PC-3 (cell line): ENCODE measurements around the gene NDUFB6. TPM values are rescaled to one million over a fixed set of nuclear protein-coding genes. Genes with fewer than 3 reads are reported as not detected.

Source experiments
- ATAC-seq: fragments of 200-7000 bp; cut with Tn5 transposase; 2 replicates; pipeline ENCODE4 v1.9.1; 2020; ENCODE audit warnings: mild to moderate bottlenecking, moderate library complexity
- BruUV-seq: library from RNA; stranded (reverse); fragments of 400-500 nt; replicated peaks from 2 replicates; lab custom pipeline; 2021; lab: Mats Ljungman, UMichigan
- CTCF ChIA-PET: fragments of 300-600 bp; sonication (Branson Sonifier 250); formaldehyde crosslinking; loops from one replicate; lab custom pipeline; 2022; ENCODE audit warnings: antibody characterized with exemption; lab: Charles Lee
- POLR2A ChIA-PET: fragments of 300-600 bp; sonication (Branson Sonifier 250); formaldehyde crosslinking; loops from one replicate; lab custom pipeline; 2022; ENCODE audit warnings: antibody characterized with exemption; ENCODE audit not compliant: unreplicated experiment; lab: Charles Lee
- DNase-seq: peaks from one replicate; pipeline ENCODE4 v3.0.0-alpha.2; 2015
- H2AFZ ChIP-seq: fragments of 300-600 bp; sonication (generic); 2 replicates; pipeline ENCODE4 v1.6.0; 2016; ENCODE audit warnings: antibody characterized with exemption, low read length
- H3F3A ChIP-seq: fragments of 300-600 bp; sonication (generic); one replicate; pipeline ENCODE4 v1.6.0; 2017; ENCODE audit warnings: antibody characterized with exemption, low read length, control low read depth, mild to moderate bottlenecking; ENCODE audit not compliant: unreplicated experiment
- H3K27ac ChIP-seq: fragments of 300-600 bp; sonication (generic); 2 replicates; pipeline ENCODE4 v1.5.1; 2016; ENCODE audit warnings: mild to moderate bottlenecking, low read length
- H3K27me3 ChIP-seq: fragments of 300-600 bp; sonication (generic); 2 replicates; pipeline ENCODE4 v1.6.1; 2016; ENCODE audit warnings: low read length, mixed read lengths
- H3K36me3 ChIP-seq: fragments of 300-600 bp; sonication (generic); 2 replicates; pipeline ENCODE4 v1.6.1; 2016; ENCODE audit warnings: low read depth, mixed run types, low read length, mixed read lengths
- H3K4me1 ChIP-seq: fragments of 300-600 bp; sonication (generic); 2 replicates; pipeline ENCODE4 v1.5.1; 2016; ENCODE audit warnings: low read length; ENCODE audit not compliant: insufficient read depth
- H3K4me2 ChIP-seq: fragments of 300-600 bp; sonication (generic); 2 replicates; pipeline ENCODE4 v1.6.0; 2016; ENCODE audit warnings: low read length
- H3K4me3 ChIP-seq: fragments of 300-600 bp; sonication (generic); 2 replicates; pipeline ENCODE4 v1.5.1; 2016; ENCODE audit warnings: mild to moderate bottlenecking, low read length, mixed read lengths
- H3K79me2 ChIP-seq: fragments of 300-600 bp; sonication (generic); 2 replicates; pipeline ENCODE4 v1.6.1; 2017; ENCODE audit warnings: low read length, mixed read lengths
- H3K9ac ChIP-seq: fragments of 300-600 bp; sonication (generic); 2 replicates; pipeline ENCODE4 v1.6.0; 2016; ENCODE audit warnings: mild to moderate bottlenecking, low read length
- H3K9me2 ChIP-seq: fragments of 300-600 bp; sonication (generic); replicated peaks from 2 replicates; pipeline ENCODE4 v1.6.1; 2016; ENCODE audit warnings: mixed run types, low read length, mixed read lengths
- H3K9me3 ChIP-seq: fragments of 300-600 bp; sonication (generic); 2 replicates; pipeline ENCODE4 v1.6.1; 2016; ENCODE audit warnings: low read length, mixed read lengths
- H4K20me1 ChIP-seq: fragments of 300-600 bp; sonication (generic); 2 replicates; pipeline ENCODE4 v1.6.1; 2016; ENCODE audit warnings: low read length, mixed read lengths
- EZH2 ChIP-seq: fragments of 300-600 bp; sonication (generic); IDR thresholded peaks from one replicate; pipeline ENCODE4 v1.6.1; 2017; ENCODE audit warnings: antibody characterized with exemption, mild to moderate bottlenecking, low read length; ENCODE audit not compliant: unreplicated experiment
- EZH2phosphoT487 ChIP-seq: fragments of 300-600 bp; sonication (generic); IDR thresholded peaks from 2 replicates; pipeline ENCODE4 v1.6.1; 2018; ENCODE audit warnings: mild to moderate bottlenecking, antibody characterized with exemption, low read length, borderline replicate concordance
- intact Hi-C: fragments of 100-400 bp; cut with micrococcal nuclease; formaldehyde crosslinking; loops from 2 replicates; pipeline ENCODE4 v1.9.0; 2023
- total RNA-seq: library from RNA; depleted of rRNA; stranded (reverse); fragments of >200 nt; gene quantifications from 2 replicates; pipeline ENCODE4 v1.2.3, GENCODE V29; 2014
- TF ChIP-seq, protein P1 (sequence below): fragments of 300-600 bp; sonication (generic); conservative IDR thresholded peaks from 2 replicates; pipeline ENCODE4 v1.5.1; 2017; ENCODE audit warnings: antibody characterized with exemption, low read depth, mild to moderate bottlenecking, low read length

NDUFB6 gene
- total RNA-seq, 1 experiment from 2014 or later: 86.4 TPM

DNA sequence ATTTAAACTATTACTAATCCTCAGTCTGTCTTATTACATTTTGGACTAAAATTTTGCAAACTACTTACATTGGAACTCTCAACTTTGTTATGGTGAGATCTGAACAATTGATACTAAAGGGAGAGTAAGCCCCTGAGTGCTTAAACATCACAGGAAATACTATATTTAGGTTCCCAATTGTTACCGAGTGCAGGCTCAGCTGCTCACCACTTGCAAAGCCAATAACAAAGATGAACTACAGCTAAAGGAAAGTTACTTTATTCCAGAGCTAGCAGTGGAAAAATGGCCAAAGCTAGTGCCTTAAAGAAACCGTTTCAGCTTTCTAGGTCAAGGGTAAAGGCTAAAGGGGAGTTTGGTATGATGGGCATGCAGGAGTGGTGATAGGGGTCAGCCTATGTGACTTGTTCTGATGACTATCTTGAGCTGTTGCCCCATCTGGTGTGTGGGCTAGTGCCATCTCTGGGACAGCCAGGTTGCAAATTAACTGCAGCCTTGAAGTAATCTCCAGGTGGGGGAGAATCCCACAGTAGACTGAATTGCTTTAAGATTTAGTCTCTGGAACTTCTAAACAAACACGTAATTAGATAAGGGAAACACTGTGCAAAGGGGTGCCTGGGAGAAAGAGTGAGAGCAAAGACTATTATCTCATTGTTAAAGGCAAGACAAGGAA lies 7.8 kb upstream of the NDUFB6 start:
- Histone ChIP-seq H3K4me3 (no peak overlapping the region), H2AFZ (no peak overlapping the region), H3F3A (no peaks in the 10 kb centered on the region), H3K9me2 (no peaks in the 10 kb centered on the region), H3K9me3 (no peaks in the 10 kb centered on the region), H3K27me3 (no peaks in the 10 kb centered on the region), H3K79me2 (no peaks in the 10 kb centered on the region), H3K27ac (no peak overlapping the region), H4K20me1 (no peaks in the 10 kb centered on the region), H3K4me1 (no peaks in the 10 kb centered on the region; the same call in 1 of the 2 replicates), H3K9ac (no peak overlapping the region), H3K4me2 (peak overlapping the region; percentile 26; the same call in 1 of the 2 replicates), H3K36me3 (no peaks in the 10 kb centered on the region)
- TF ChIP-seq, protein P1, sequence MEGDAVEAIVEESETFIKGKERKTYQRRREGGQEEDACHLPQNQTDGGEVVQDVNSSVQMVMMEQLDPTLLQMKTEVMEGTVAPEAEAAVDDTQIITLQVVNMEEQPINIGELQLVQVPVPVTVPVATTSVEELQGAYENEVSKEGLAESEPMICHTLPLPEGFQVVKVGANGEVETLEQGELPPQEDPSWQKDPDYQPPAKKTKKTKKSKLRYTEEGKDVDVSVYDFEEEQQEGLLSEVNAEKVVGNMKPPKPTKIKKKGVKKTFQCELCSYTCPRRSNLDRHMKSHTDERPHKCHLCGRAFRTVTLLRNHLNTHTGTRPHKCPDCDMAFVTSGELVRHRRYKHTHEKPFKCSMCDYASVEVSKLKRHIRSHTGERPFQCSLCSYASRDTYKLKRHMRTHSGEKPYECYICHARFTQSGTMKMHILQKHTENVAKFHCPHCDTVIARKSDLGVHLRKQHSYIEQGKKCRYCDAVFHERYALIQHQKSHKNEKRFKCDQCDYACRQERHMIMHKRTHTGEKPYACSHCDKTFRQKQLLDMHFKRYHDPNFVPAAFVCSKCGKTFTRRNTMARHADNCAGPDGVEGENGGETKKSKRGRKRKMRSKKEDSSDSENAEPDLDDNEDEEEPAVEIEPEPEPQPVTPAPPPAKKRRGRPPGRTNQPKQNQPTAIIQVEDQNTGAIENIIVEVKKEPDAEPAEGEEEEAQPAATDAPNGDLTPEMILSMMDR: no peak
- TF ChIP-seq EZH2 (no peak), EZH2phosphoT487 (no peak)
- CTCF ChIA-PET: interaction anchor here (1.2 to 2.7 kb wide), 3 partner anchors 197 to 388 kb away, joined by 3 to 22 read pairs (median 15); no protein-coding TSS in a partner anchor
- POLR2A ChIA-PET: interaction anchor here (0.6 kb wide), 1 partner anchor 112 kb away, joined by 8 read pairs; no protein-coding TSS in a partner anchor
- ATAC-seq (peak; percentile 45), DNase-seq (no peak)
- no TSS peak for BruUV-seq
- intact Hi-C loops: loop anchor here (1.0 kb wide), 1 partner anchor 388 kb away; no protein-coding TSS in a partner anchor

DNA sequence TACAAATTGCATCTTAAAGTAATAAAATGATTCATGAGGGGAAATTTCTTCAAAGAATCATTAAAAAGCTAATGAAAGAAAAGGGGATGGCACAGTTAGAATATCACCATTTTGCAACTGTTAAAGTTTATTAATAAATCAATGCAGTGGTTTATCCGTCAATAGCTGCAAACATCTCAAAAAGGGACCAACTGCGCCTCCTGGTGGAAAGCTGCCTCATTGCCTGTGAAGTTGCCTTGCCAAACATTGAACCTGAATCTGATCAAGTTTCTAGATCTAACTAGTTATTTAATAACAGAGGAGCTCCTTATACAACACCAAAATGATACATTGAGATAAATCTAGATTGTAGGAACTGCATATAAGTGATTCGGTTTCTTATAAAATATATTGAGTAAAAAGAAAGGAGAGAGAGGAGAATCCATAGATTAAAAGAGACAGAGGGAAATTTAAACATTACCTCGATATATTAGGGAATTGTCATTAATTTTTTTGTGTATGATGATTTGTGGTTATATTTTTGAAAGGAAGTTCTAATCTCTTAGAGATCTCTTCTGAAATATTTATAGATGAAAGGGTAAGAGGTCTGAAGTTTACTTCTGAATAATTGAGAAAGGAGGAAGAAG lies 6.9 kb upstream of the NDUFB6 start:
- Histone ChIP-seq H3K27me3 (no peaks in the 10 kb centered on the region), H3K9me2 (no peaks in the 10 kb centered on the region), H3K4me2 (no peak overlapping the region), H3K79me2 (no peaks in the 10 kb centered on the region), H3K9ac (no peak overlapping the region), H3F3A (no peaks in the 10 kb centered on the region), H3K36me3 (no peaks in the 10 kb centered on the region), H3K9me3 (no peaks in the 10 kb centered on the region), H3K4me1 (no peaks in the 10 kb centered on the region; the same call in 1 of the 2 replicates), H4K20me1 (no peaks in the 10 kb centered on the region), H3K27ac (no peak overlapping the region), H2AFZ (no peak overlapping the region), H3K4me3 (no peak overlapping the region)
- intact Hi-C loops: loop anchor here (1.0 kb wide), 1 partner anchor 202 kb away; no protein-coding TSS in a partner anchor
- no TSS peak for BruUV-seq
- CTCF ChIA-PET: interaction anchor here (0.5 to 2.7 kb wide), 4 partner anchors 11 to 204 kb away, joined by 3 to 22 read pairs (median 4); no protein-coding TSS in a partner anchor
- POLR2A ChIA-PET: no interaction called here
- peak; percentile 67 for DNase-seq
- TF ChIP-seq, protein P1: peak; percentile 86
- TF ChIP-seq EZH2phosphoT487: no peak
- no peak for ATAC-seq
